ENCODE measurements around the gene SEC22A.

The SEC22A gene

GRCh38 chr3:123267821-123268220 is 66.1 kb downstream of the SEC22A start:
- no peak for DNase-seq
- Mint-ChIP-seq H3K27ac (no peak overlapping the region), H3K4me1 (ENCODE audit: low read depth) (no peaks in the 10 kb centered on the region), H3K27me3 (no peaks in the 10 kb centered on the region), H3K9me3 (no peaks in the 10 kb centered on the region), H3K4me3 (no peak overlapping the region), H3K36me3 (ENCODE audit: low read depth) (peaks cover 82% of the 10 kb centered on the region)

- Mint-ChIP-seq H3K36me3 (ENCODE audit: low read depth) (peaks cover 58% of the 10 kb centered on the region), H3K4me3 (no peak overlapping the region), H3K4me1 (ENCODE audit: low read depth) (no peaks in the 10 kb centered on the region), H3K27me3 (no peaks in the 10 kb centered on the region), H3K9me3 (no peaks in the 10 kb centered on the region), H3K27ac (no peak overlapping the region)
- DNase-seq, result no peak
Observed at GRCh38 chr3:123270818-123271217, 69.1 kb downstream of the SEC22A start.

GRCh38 chr3:123271466-123272159 is 69.9 kb downstream of the SEC22A start:
- Mint-ChIP-seq H3K27me3 (no peaks in the 10 kb centered on the region), H3K4me1 (ENCODE audit: low read depth) (peaks cover 1% of the 10 kb centered on the region), H3K4me3 (no peak overlapping the region), H3K27ac (no peak overlapping the region), H3K9me3 (no peaks in the 10 kb centered on the region), H3K36me3 (ENCODE audit: low read depth) (peaks cover 50% of the 10 kb centered on the region)
- no peak for DNase-seq

- Mint-ChIP-seq H3K27me3 (no peaks in the 10 kb centered on the region), H3K4me1 (ENCODE audit: low read depth) (peaks cover 6% of the 10 kb centered on the region), H3K36me3 (ENCODE audit: low read depth) (peaks cover 42% of the 10 kb centered on the region), H3K4me3 (no peak overlapping the region), H3K9me3 (no peaks in the 10 kb centered on the region), H3K27ac (no peak overlapping the region)
- DNase-seq, result no peak
Observed at GRCh38 chr3:123272547-123272946, 70.8 kb downstream of the SEC22A start.

- no peaks in the 10 kb centered on the region for H3K27me3 Mint-ChIP-seq
- H3K4me1 Mint-ChIP-seq (ENCODE audit: low read depth), result peaks cover 6% of the 10 kb centered on the region
- no peak overlapping the region for H3K27ac Mint-ChIP-seq
- H3K4me3 Mint-ChIP-seq, result no peak overlapping the region
- H3K9me3 Mint-ChIP-seq, result no peaks in the 10 kb centered on the region
- H3K36me3 Mint-ChIP-seq (ENCODE audit: low read depth), result peaks cover 22% of the 10 kb centered on the region
- no peak for DNase-seq
Observed at GRCh38 chr3:123275691-123276090, 73.9 kb downstream of the SEC22A start.

- DNase-seq, result no peak
- no peaks in the 10 kb centered on the region for H3K9me3 Mint-ChIP-seq
- no peaks in the 10 kb centered on the region for H3K27me3 Mint-ChIP-seq
- H3K36me3 Mint-ChIP-seq (ENCODE audit: low read depth), result peaks cover 15% of the 10 kb centered on the region
- no peak overlapping the region for H3K4me3 Mint-ChIP-seq
- H3K4me1 Mint-ChIP-seq (ENCODE audit: low read depth), result peaks cover 6% of the 10 kb centered on the region
- H3K27ac Mint-ChIP-seq, result no peak overlapping the region
Observed at GRCh38 chr3:123276346-123277006, 74.7 kb downstream of the SEC22A start.

GRCh38 chr3:123277106-123277505 is 75.4 kb downstream of the SEC22A start:
- no peak for DNase-seq
- Mint-ChIP-seq H3K27ac (no peak overlapping the region), H3K9me3 (no peaks in the 10 kb centered on the region), H3K27me3 (no peaks in the 10 kb centered on the region), H3K4me1 (ENCODE audit: low read depth) (peaks cover 6% of the 10 kb centered on the region), H3K4me3 (no peak overlapping the region), H3K36me3 (ENCODE audit: low read depth) (peaks cover 9% of the 10 kb centered on the region)

- Mint-ChIP-seq H3K4me1 (ENCODE audit: low read depth) (peaks cover 6% of the 10 kb centered on the region), H3K36me3 (ENCODE audit: low read depth) (no peaks in the 10 kb centered on the region), H3K27ac (no peak overlapping the region), H3K9me3 (no peaks in the 10 kb centered on the region), H3K4me3 (no peak overlapping the region), H3K27me3 (no peaks in the 10 kb centered on the region)
- no peak for DNase-seq
Observed at GRCh38 chr3:123278446-123278845, 76.7 kb downstream of the SEC22A start.

- no peak for DNase-seq
- Mint-ChIP-seq H3K36me3 (ENCODE audit: low read depth) (no peaks in the 10 kb centered on the region), H3K4me3 (no peak overlapping the region), H3K27me3 (no peaks in the 10 kb centered on the region), H3K27ac (no peak overlapping the region), H3K9me3 (no peaks in the 10 kb centered on the region), H3K4me1 (ENCODE audit: low read depth) (peaks cover 6% of the 10 kb centered on the region)
Observed at GRCh38 chr3:123279121-123279520, 77.4 kb downstream of the SEC22A start.

- Mint-ChIP-seq H3K36me3 (ENCODE audit: low read depth) (no peaks in the 10 kb centered on the region), H3K4me3 (no peak overlapping the region), H3K9me3 (no peaks in the 10 kb centered on the region), H3K27ac (no peak overlapping the region), H3K27me3 (no peaks in the 10 kb centered on the region), H3K4me1 (ENCODE audit: low read depth) (peaks cover 6% of the 10 kb centered on the region)
- DNase-seq, result no peak
Observed at GRCh38 chr3:123281406-123281805, 79.7 kb downstream of the SEC22A start.

- no peaks in the 10 kb centered on the region for H3K36me3 Mint-ChIP-seq (ENCODE audit: low read depth)
- H3K27me3 Mint-ChIP-seq, result no peaks in the 10 kb centered on the region
- H3K4me1 Mint-ChIP-seq (ENCODE audit: low read depth), result peaks cover 2% of the 10 kb centered on the region
Observed at GRCh38 chr3:123281929-123282328, 80.2 kb downstream of the SEC22A start.

GRCh38 chr3:123282461-123282860 is 80.7 kb downstream of the SEC22A start:
- no peaks in the 10 kb centered on the region for H3K9me3 Mint-ChIP-seq
- no peak overlapping the region for H3K4me3 Mint-ChIP-seq
- H3K36me3 Mint-ChIP-seq (ENCODE audit: low read depth), result no peaks in the 10 kb centered on the region
- no peak overlapping the region for H3K27ac Mint-ChIP-seq
- no peak for DNase-seq
- peaks cover 5% of the 10 kb centered on the region for H3K27me3 Mint-ChIP-seq
- no peaks in the 10 kb centered on the region for H3K4me1 Mint-ChIP-seq (ENCODE audit: low read depth)

More at GRCh38 chr3:123281929-123282328, 80.2 kb downstream of the SEC22A start:
- no peak for DNase-seq
- H3K27ac Mint-ChIP-seq, result no peak overlapping the region
- no peaks in the 10 kb centered on the region for H3K9me3 Mint-ChIP-seq
- H3K4me3 Mint-ChIP-seq, result no peak overlapping the region

GRCh38 chr3:123283074-123283473 is 81.3 kb downstream of the SEC22A start:
- DNase-seq, result no peak
- Mint-ChIP-seq H3K36me3 (ENCODE audit: low read depth) (no peaks in the 10 kb centered on the region), H3K27ac (no peak overlapping the region), H3K4me3 (no peak overlapping the region), H3K4me1 (ENCODE audit: low read depth) (no peaks in the 10 kb centered on the region), H3K27me3 (peaks cover 7% of the 10 kb centered on the region), H3K9me3 (no peaks in the 10 kb centered on the region)

GRCh38 chr3:123283657-123284398 is 82.1 kb downstream of the SEC22A start:
- no peak for DNase-seq
- no peaks in the 10 kb centered on the region for H3K9me3 Mint-ChIP-seq
- no peaks in the 10 kb centered on the region for H3K4me1 Mint-ChIP-seq (ENCODE audit: low read depth)
- no peak overlapping the region for H3K4me3 Mint-ChIP-seq
- H3K36me3 Mint-ChIP-seq (ENCODE audit: low read depth), result no peaks in the 10 kb centered on the region
- H3K27me3 Mint-ChIP-seq, result peaks cover 7% of the 10 kb centered on the region
- no peak overlapping the region for H3K27ac Mint-ChIP-seq

Data from activated T-cell treated with anti-CD3 and anti-CD28 coated beads, Interleukin-2, amount 50 U/mL, for 24 hours (primary cell).